ENCODE results near the gene LRRC59. TPM values are rescaled to one million over a fixed set of nuclear protein-coding genes. Genes with fewer than 3 reads are reported as not detected.

LRRC59 gene
- total and polyA plus RNA-seq, 2 experiments from 2014 or later: 105 to 121 TPM

- Histone ChIP-seq H4K20me1 (ENCODE audit: insufficient read depth, poor library complexity, severe bottlenecking) (no peaks in the 10 kb centered on the region), H2AFZ (no peak overlapping the region), H3K79me2 (no peaks in the 10 kb centered on the region), H3K4me1 (ENCODE audit: insufficient read depth) (no peaks in the 10 kb centered on the region), H3K27me3 (no peaks in the 10 kb centered on the region), H3K36me3 (replicated peaks; ENCODE audit: insufficient read depth, low read depth) (no peaks in the 10 kb centered on the region), H3K9me3 (ENCODE audit: low read depth) (no peaks in the 10 kb centered on the region), H3K4me2 (no peak overlapping the region), H3K27ac (no peak overlapping the region), H3K4me3 (no peak overlapping the region), H3K9me2 (replicated peaks; ENCODE audit: insufficient read depth) (no peaks in the 10 kb centered on the region)
- WGBS (ENCODE audit: low lambda C conversion rate, missing lambda C conversion rate): 98% methylated on average over 12 of the region's 12 CpGs
- DNase-seq (ENCODE audit: low spot score): no peak
- TF ChIP-seq EZH2 (IDR thresholded peaks at IDR 0.05; ENCODE audit: borderline replicate concordance): no peak
- no peak for TF ChIP-seq EZH2phosphoT487 (IDR thresholded peaks at IDR 0.05; ENCODE audit: low read depth, severe bottlenecking, unreplicated experiment)
- no peak for TF ChIP-seq CTCF (IDR thresholded peaks at IDR 0.05; ENCODE audit: poor library complexity)
Observed at GRCh38 chr17:50356892-50357510, 40.3 kb downstream of the LRRC59 start.

DNA sequence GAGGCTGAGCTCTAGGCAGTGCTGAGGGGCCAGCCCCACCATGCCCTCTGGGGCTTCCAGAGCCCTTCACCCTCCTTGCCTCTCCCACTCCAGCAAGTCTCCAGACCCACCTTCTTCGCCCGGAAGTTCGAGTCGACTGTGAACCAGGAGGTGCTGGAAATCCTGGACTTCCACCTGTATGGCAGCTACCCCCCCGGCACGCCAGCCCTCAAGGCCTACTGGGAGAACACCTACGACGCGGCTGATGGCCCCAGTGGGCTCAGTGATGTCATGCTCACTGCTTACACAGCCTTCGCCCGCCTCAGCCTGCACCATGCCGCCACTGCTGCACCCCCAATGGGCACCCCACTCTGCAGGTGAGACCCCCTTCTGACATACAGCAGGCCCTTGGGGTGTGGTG is 40.9 kb downstream of the LRRC59 start:
- Histone ChIP-seq H3K4me1 (ENCODE audit: insufficient read depth) (no peaks in the 10 kb centered on the region), H4K20me1 (ENCODE audit: insufficient read depth, poor library complexity, severe bottlenecking) (no peaks in the 10 kb centered on the region), H3K9me2 (replicated peaks; ENCODE audit: insufficient read depth) (no peaks in the 10 kb centered on the region), H3K9me3 (ENCODE audit: low read depth) (no peaks in the 10 kb centered on the region), H3K4me2 (no peak overlapping the region), H3K27me3 (no peaks in the 10 kb centered on the region), H3K79me2 (no peaks in the 10 kb centered on the region), H3K36me3 (replicated peaks; ENCODE audit: insufficient read depth, low read depth) (no peaks in the 10 kb centered on the region), H2AFZ (no peak overlapping the region), H3K27ac (no peak overlapping the region), H3K4me3 (no peak overlapping the region)
- TF ChIP-seq EZH2phosphoT487 (IDR thresholded peaks at IDR 0.05; ENCODE audit: low read depth, severe bottlenecking, unreplicated experiment) (no peak), EZH2 (IDR thresholded peaks at IDR 0.05; ENCODE audit: borderline replicate concordance) (no peak), CTCF (IDR thresholded peaks at IDR 0.05; ENCODE audit: poor library complexity) (no peak)
- no peak for DNase-seq (ENCODE audit: low spot score)
- 97% methylated on average over 12 of the region's 12 CpGs for WGBS (ENCODE audit: low lambda C conversion rate, missing lambda C conversion rate)

DNA sequence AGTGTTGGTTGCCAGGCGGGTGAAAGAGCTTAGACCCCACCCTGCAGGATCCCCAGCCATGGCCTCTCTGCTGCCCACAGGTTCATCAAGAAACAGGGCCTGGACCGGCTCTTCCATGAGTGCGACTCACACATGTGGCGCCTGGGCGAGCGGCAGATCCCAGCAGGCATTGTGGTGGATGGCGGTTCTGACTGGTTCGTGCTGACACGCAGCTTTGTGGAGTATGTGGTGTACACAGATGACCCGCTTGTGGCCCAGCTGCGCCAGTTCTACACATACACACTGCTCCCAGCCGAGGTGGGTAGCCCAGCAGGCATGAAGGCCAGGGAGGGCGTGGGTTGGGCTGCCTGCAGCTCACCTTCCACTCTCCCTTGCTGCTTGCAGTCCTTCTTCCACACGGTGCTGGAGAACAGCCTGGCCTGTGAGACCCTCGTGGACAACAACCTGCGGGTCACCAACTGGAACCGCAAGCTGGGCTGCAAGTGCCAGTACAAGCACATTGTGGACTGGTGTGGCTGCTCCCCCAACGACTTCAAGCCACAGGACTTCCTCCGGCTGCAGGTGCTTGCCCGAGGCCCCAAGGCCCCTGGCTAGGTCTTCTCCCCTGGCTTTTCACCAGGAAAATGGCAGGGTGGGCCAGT is 41.5 kb downstream of the LRRC59 start:
- H3K9me2 ChIP-seq (replicated peaks; ENCODE audit: insufficient read depth): no peaks in the 10 kb centered on the region
- H3K27me3 ChIP-seq: no peaks in the 10 kb centered on the region
- WGBS (ENCODE audit: low lambda C conversion rate, missing lambda C conversion rate): 97% methylated on average over 20 of the region's 20 CpGs
- H3K27ac ChIP-seq: no peak overlapping the region
- DNase-seq (ENCODE audit: low spot score): peak; percentile 7
- H3K4me1 ChIP-seq (ENCODE audit: insufficient read depth): no peaks in the 10 kb centered on the region
- no peak overlapping the region for H3K4me2 ChIP-seq
- no peaks in the 10 kb centered on the region for H3K9me3 ChIP-seq (ENCODE audit: low read depth)
- H3K36me3 ChIP-seq (replicated peaks; ENCODE audit: insufficient read depth, low read depth): no peaks in the 10 kb centered on the region
- H4K20me1 ChIP-seq (ENCODE audit: insufficient read depth, poor library complexity, severe bottlenecking): no peaks in the 10 kb centered on the region
- H3K79me2 ChIP-seq: no peaks in the 10 kb centered on the region
- no peak for TF ChIP-seq CTCF (IDR thresholded peaks at IDR 0.05; ENCODE audit: poor library complexity)
- no peak for TF ChIP-seq EZH2phosphoT487 (IDR thresholded peaks at IDR 0.05; ENCODE audit: low read depth, severe bottlenecking, unreplicated experiment)
- no peak for TF ChIP-seq EZH2 (IDR thresholded peaks at IDR 0.05; ENCODE audit: borderline replicate concordance)
- no peak overlapping the region for H3K4me3 ChIP-seq
- H2AFZ ChIP-seq: no peak overlapping the region
